ENCODE data around the gene SPTB.

DNA sequence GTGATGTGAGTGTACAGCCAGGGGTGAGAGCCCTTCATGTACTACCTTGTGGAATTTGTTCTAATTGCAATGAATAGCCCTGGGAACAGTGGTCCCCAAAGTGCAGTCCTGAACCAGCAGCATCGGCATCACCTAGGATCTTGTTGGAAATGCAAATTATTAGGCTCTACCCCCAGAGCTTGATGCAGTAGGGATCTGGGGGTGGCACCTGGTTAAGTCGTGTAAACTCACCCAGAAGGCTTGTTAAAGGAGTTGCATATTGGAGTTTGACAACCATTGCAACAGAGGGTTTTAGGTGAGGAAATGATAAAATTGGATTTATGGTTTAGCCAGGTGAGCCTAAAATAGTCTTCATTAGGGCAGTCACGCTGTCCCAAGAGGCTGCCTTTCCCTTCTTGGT lies 102.2 kb downstream of the SPTB start:
- TF ChIP-seq, protein P1, sequence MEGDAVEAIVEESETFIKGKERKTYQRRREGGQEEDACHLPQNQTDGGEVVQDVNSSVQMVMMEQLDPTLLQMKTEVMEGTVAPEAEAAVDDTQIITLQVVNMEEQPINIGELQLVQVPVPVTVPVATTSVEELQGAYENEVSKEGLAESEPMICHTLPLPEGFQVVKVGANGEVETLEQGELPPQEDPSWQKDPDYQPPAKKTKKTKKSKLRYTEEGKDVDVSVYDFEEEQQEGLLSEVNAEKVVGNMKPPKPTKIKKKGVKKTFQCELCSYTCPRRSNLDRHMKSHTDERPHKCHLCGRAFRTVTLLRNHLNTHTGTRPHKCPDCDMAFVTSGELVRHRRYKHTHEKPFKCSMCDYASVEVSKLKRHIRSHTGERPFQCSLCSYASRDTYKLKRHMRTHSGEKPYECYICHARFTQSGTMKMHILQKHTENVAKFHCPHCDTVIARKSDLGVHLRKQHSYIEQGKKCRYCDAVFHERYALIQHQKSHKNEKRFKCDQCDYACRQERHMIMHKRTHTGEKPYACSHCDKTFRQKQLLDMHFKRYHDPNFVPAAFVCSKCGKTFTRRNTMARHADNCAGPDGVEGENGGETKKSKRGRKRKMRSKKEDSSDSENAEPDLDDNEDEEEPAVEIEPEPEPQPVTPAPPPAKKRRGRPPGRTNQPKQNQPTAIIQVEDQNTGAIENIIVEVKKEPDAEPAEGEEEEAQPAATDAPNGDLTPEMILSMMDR (IDR thresholded peaks at IDR 0.05; ENCODE audit: poor library complexity) = no peak
- no peak for TF ChIP-seq EZH2phosphoT487 (IDR thresholded peaks at IDR 0.05; ENCODE audit: low read depth, severe bottlenecking, unreplicated experiment)

All from hepatocyte (in vitro differentiated cells).